SU-DHL-6 (cell line): ENCODE data around the gene BNC2.

ENCODE experiments used
- H2AFZ ChIP-seq: fragments of 200-600 bp; sonication (generic); 2 replicates; pipeline ENCODE4 v1.6.1; 2014; ENCODE audit warnings: low read depth, mild to moderate bottlenecking, moderate library complexity, mixed read lengths, antibody characterized with exemption, low read length; ENCODE audit not compliant: severe bottlenecking
- H3F3A ChIP-seq: fragments of 200-600 bp; shearing (Covaris generic); 2 replicates; pipeline ENCODE4 v1.6.0; 2016; ENCODE audit warnings: antibody characterized with exemption, mild to moderate bottlenecking; ENCODE audit not compliant: insufficient read depth
- H3K27ac ChIP-seq: fragments of 200-600 bp; sonication (generic); 2 replicates; pipeline ENCODE4 v1.5.1; 2016; ENCODE audit warnings: low read depth, mild to moderate bottlenecking, low read length, moderate library complexity, mixed read lengths
- H3K27me3 ChIP-seq: fragments of 200-600 bp; sonication (generic), shearing (Covaris generic); 2 replicates; pipeline ENCODE4 v1.6.0; 2014; ENCODE audit warnings: mild to moderate bottlenecking, low read length
- H3K36me3 ChIP-seq: fragments of 200-600 bp; sonication (generic); 2 replicates; pipeline ENCODE4 v1.6.1; 2014; ENCODE audit warnings: mild to moderate bottlenecking, low read length, mixed read lengths
- H3K4me2 ChIP-seq: fragments of 300-600, 200-600 bp; shearing (Covaris generic), sonication (generic); 2 replicates; pipeline ENCODE4 v1.6.0; 2014; ENCODE audit warnings: low read length, low read depth, mild to moderate bottlenecking; ENCODE audit not compliant: poor library complexity, severe bottlenecking
- H3K4me3 ChIP-seq: fragments of 200-600 bp; sonication (generic); 2 replicates; pipeline ENCODE4 v1.5.1; 2014; ENCODE audit warnings: antibody characterized with exemption, low read length, mild to moderate bottlenecking, mixed read lengths; ENCODE audit not compliant: insufficient read depth, poor library complexity, severe bottlenecking
- H3K79me2 ChIP-seq: fragments of 200-600 bp; sonication (generic); 2 replicates; pipeline ENCODE4 v1.6.1; 2014; ENCODE audit warnings: mild to moderate bottlenecking, low read length, moderate library complexity; ENCODE audit not compliant: insufficient read depth
- H3K9ac ChIP-seq: fragments of 200-600 bp; sonication (generic); 2 replicates; pipeline ENCODE4 v1.7.0; 2014; ENCODE audit warnings: mild to moderate bottlenecking, low read length
- H3K9me2 ChIP-seq: fragments of 200-600 bp; sonication (generic); replicated peaks from 2 replicates; pipeline ENCODE4 v1.6.1; 2014; ENCODE audit warnings: low read length; ENCODE audit not compliant: insufficient read depth
- H3K9me3 ChIP-seq: fragments of 200-600 bp; sonication (generic); 2 replicates; pipeline ENCODE4 v1.6.1; 2014; ENCODE audit warnings: low read length, mixed read lengths; ENCODE audit not compliant: insufficient read depth
- H4K20me1 ChIP-seq: fragments of 200-600 bp; sonication (generic); 2 replicates; pipeline ENCODE4 v1.6.1; 2014; ENCODE audit warnings: low read depth, mild to moderate bottlenecking, antibody characterized with exemption, low read length, moderate library complexity, mixed read lengths
- EZH2phosphoT487 ChIP-seq: fragments of 200-600 bp; sonication (generic), shearing (Covaris generic); conservative IDR thresholded peaks from 2 replicates; pipeline ENCODE4 v1.6.1; 2018; ENCODE audit warnings: mild to moderate bottlenecking, antibody characterized with exemption, low read length, moderate library complexity, mixed read lengths
- TF ChIP-seq, protein P1 (sequence below): fragments of 200-600 bp; sonication (generic); IDR thresholded peaks from one replicate; pipeline ENCODE4 v1.5.1; 2017; ENCODE audit warnings: antibody characterized with exemption, mild to moderate bottlenecking, low read length, moderate library complexity; ENCODE audit not compliant: insufficient read depth, poor library complexity, severe bottlenecking

Gene BNC2

GRCh38 chr9:16725066-16725465 is 145.4 kb downstream of the BNC2 start:
- Histone ChIP-seq H3F3A (no peaks in the 10 kb centered on the region), H3K4me2 (no peak overlapping the region)
- TF ChIP-seq, protein P1, sequence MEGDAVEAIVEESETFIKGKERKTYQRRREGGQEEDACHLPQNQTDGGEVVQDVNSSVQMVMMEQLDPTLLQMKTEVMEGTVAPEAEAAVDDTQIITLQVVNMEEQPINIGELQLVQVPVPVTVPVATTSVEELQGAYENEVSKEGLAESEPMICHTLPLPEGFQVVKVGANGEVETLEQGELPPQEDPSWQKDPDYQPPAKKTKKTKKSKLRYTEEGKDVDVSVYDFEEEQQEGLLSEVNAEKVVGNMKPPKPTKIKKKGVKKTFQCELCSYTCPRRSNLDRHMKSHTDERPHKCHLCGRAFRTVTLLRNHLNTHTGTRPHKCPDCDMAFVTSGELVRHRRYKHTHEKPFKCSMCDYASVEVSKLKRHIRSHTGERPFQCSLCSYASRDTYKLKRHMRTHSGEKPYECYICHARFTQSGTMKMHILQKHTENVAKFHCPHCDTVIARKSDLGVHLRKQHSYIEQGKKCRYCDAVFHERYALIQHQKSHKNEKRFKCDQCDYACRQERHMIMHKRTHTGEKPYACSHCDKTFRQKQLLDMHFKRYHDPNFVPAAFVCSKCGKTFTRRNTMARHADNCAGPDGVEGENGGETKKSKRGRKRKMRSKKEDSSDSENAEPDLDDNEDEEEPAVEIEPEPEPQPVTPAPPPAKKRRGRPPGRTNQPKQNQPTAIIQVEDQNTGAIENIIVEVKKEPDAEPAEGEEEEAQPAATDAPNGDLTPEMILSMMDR, result no peak
- TF ChIP-seq EZH2phosphoT487, result no peak

DNA sequence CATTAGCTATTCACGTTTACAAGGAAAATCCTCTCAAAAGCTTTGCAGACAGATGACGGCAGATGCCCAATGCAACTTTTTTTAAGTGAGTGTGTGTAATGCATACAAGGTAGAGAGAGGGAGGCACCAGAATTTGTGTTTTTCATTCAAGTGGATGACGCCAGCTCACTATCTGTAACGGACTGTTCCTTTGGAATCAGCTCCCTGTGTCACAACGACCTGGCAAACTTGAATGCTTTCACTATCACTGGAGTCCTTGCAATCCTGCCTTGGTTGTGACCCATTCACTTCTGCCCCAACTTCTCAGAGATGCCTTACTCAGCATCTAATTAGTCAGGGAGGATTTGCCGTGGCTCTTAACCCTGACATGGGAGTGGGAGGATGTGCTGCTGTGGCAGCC is 148.5 kb downstream of the BNC2 start:
- no peaks in the 10 kb centered on the region for H3K27me3 ChIP-seq
- H3K9me3 ChIP-seq, result no peaks in the 10 kb centered on the region
- no peak overlapping the region for H2AFZ ChIP-seq
- H3K9me2 ChIP-seq, result no peaks in the 10 kb centered on the region
- H3K9ac ChIP-seq, result no peak overlapping the region
- no peaks in the 10 kb centered on the region for H3K36me3 ChIP-seq
- H3F3A ChIP-seq, result no peaks in the 10 kb centered on the region
- H4K20me1 ChIP-seq, result no peaks in the 10 kb centered on the region
- TF ChIP-seq, protein P1, result no peak
- no peak for TF ChIP-seq EZH2phosphoT487
- H3K79me2 ChIP-seq, result no peaks in the 10 kb centered on the region
- H3K4me2 ChIP-seq, result no peak overlapping the region
- no peak overlapping the region for H3K27ac ChIP-seq
- no peak overlapping the region for H3K4me3 ChIP-seq

More at GRCh38 chr9:16725066-16725465, 145.4 kb downstream of the BNC2 start:
- no peaks in the 10 kb centered on the region for H3K9me3 ChIP-seq
- no peaks in the 10 kb centered on the region for H4K20me1 ChIP-seq
- H3K9me2 ChIP-seq, result no peaks in the 10 kb centered on the region
- no peak overlapping the region for H3K4me3 ChIP-seq
- H2AFZ ChIP-seq, result no peak overlapping the region
- no peaks in the 10 kb centered on the region for H3K79me2 ChIP-seq
- no peak overlapping the region for H3K27ac ChIP-seq
- no peaks in the 10 kb centered on the region for H3K36me3 ChIP-seq
- no peaks in the 10 kb centered on the region for H3K27me3 ChIP-seq
- H3K9ac ChIP-seq, result no peak overlapping the region

GRCh38 chr9:16720386-16720785 is 150.1 kb downstream of the BNC2 start:
- no peak overlapping the region for H3K27ac ChIP-seq
- TF ChIP-seq EZH2phosphoT487, result no peak
- TF ChIP-seq, protein P1, result no peak
- no peaks in the 10 kb centered on the region for H3K9me2 ChIP-seq
- H3K36me3 ChIP-seq, result no peaks in the 10 kb centered on the region
- H3K9ac ChIP-seq, result no peak overlapping the region
- no peaks in the 10 kb centered on the region for H4K20me1 ChIP-seq
- H3K4me3 ChIP-seq, result no peak overlapping the region
- no peak overlapping the region for H2AFZ ChIP-seq
- no peak overlapping the region for H3K4me2 ChIP-seq
- H3K9me3 ChIP-seq, result no peaks in the 10 kb centered on the region
- H3K27me3 ChIP-seq, result no peaks in the 10 kb centered on the region
- no peaks in the 10 kb centered on the region for H3F3A ChIP-seq
- no peaks in the 10 kb centered on the region for H3K79me2 ChIP-seq

DNA sequence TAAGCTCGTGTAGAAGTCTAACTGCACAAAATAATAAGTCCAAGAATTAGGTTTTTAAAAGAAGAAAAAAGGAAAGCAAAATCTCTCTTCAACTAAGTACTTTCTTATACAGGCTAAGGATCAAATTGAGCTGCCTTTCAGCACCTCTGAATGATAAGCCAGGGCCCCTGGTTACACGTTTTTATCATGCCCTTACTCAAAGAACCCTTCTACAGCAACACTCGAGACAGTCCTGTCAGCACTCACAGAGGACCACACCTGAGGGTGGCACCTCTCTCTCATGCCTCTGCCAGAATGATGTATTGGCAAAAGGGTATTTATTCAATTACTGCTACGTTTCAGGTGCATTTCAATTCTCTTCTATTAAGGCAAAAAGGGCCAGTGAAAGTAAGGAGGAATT is 150.5 kb downstream of the BNC2 start:
- no peaks in the 10 kb centered on the region for H3K9me2 ChIP-seq

More for the DNA sequence above, 150.5 kb downstream of the BNC2 start:
- H3K9me3 ChIP-seq, result no peaks in the 10 kb centered on the region
- H3K9ac ChIP-seq, result no peak overlapping the region
- no peaks in the 10 kb centered on the region for H3K79me2 ChIP-seq
- TF ChIP-seq, protein P1, result no peak
- no peak for TF ChIP-seq EZH2phosphoT487
- H4K20me1 ChIP-seq, result no peaks in the 10 kb centered on the region
- no peaks in the 10 kb centered on the region for H3K27me3 ChIP-seq
- H3K36me3 ChIP-seq, result no peaks in the 10 kb centered on the region
- no peaks in the 10 kb centered on the region for H3F3A ChIP-seq
- no peak overlapping the region for H3K4me3 ChIP-seq
- no peak overlapping the region for H3K27ac ChIP-seq
- no peak overlapping the region for H3K4me2 ChIP-seq
- no peak overlapping the region for H2AFZ ChIP-seq
